A673 (cell line): ENCODE data around the gene IFI44L.

Experiments
- CTCF ChIP-seq: fragments of 300-800, 200-600 bp; sonication (generic); conservative IDR thresholded peaks from 2 replicates; pipeline ENCODE4 v1.5.1; 2017; ENCODE audit warnings: low read depth, mild to moderate bottlenecking, antibody characterized with exemption, low read length, moderate library complexity, mixed read lengths
- EZH2 ChIP-seq: fragments of 200-600 bp; sonication (generic); IDR thresholded peaks from 2 replicates; pipeline ENCODE4 v1.6.1; 2017; ENCODE audit warnings: borderline replicate concordance, low read depth, mild to moderate bottlenecking, mixed read lengths, antibody characterized with exemption, low read length; ENCODE audit not compliant: poor library complexity, severe bottlenecking

- no peak for TF ChIP-seq EZH2
- TF ChIP-seq CTCF, result no peak
Observed at GRCh38 chr1:78668427-78668826, 48.2 kb downstream of the IFI44L start.
